CD14-positive monocyte (primary cell): ENCODE data around the gene CTF1. TPM values are rescaled to one million over a fixed set of nuclear protein-coding genes. Genes with fewer than 3 reads are reported as not detected.

Experiments used
- DNase-seq, 3 donors: peaks; one replicate each; pipeline ENCODE4 v3.0.0-alpha.2; 2011 to 2022
- H2AFZ ChIP-seq: 2 replicates; pipeline ENCODE4 v1.6.0; 2012; ENCODE audit warnings: mild to moderate bottlenecking, low read depth, low read length, inconsistent platforms; ENCODE audit not compliant: insufficient read depth, poor library complexity, severe bottlenecking
- H3K27ac ChIP-seq, 2 donors: 1 replicate in 1 of 2; 2 replicates in 1 of 2; pipeline ENCODE4 v1.5.1; 2012 to 2013; ENCODE audit warnings: low read length in 2 of 2, control low read depth in 1 of 2, inconsistent platforms in 1 of 2, low read depth in 1 of 2, mild to moderate bottlenecking in 1 of 2
- H3K27me3 ChIP-seq, 2 donors: one replicate each; pipeline versions ENCODE4 v1.6.0 to v1.6.1; 2011 to 2013; ENCODE audit warnings: low read length in 2 of 2; ENCODE audit not compliant: control insufficient read depth in 2 of 2, insufficient read depth in 2 of 2
- H3K36me3 ChIP-seq, 2 donors: replicated peaks in 1 of 2; 1 replicate in 1 of 2; 2 replicates in 1 of 2; pipeline versions ENCODE4 v1.5.1 to v1.6.1; 2012 to 2013; ENCODE audit warnings: low read length in 2 of 2, control low read depth in 1 of 2, inconsistent platforms in 1 of 2, mild to moderate bottlenecking in 1 of 2; ENCODE audit not compliant: insufficient read depth in 2 of 2, control insufficient read depth in 1 of 2
- H3K4me1 ChIP-seq, 2 donors: 1 replicate in 1 of 2; 2 replicates in 1 of 2; pipeline versions ENCODE4 v1.5.1 to v1.6.1; 2012 to 2013; ENCODE audit warnings: low read length in 2 of 2, control low read depth in 1 of 2, inconsistent platforms in 1 of 2, mild to moderate bottlenecking in 1 of 2, moderate library complexity in 1 of 2; ENCODE audit not compliant: insufficient read depth in 2 of 2, control insufficient read depth in 1 of 2
- H3K4me2 ChIP-seq: replicated peaks from 2 replicates; pipeline ENCODE3; 2012; ENCODE audit warnings: low read length, moderate library complexity, mild to moderate bottlenecking; ENCODE audit not compliant: poor library complexity, severe bottlenecking; ENCODE audit errors: extremely low read depth
- H3K4me3 ChIP-seq, 3 experiments: fragments of 200-600 bp in 1 of 3; sonication (generic) in 1 of 3; replicated peaks in 1 of 3; 1 replicate in 2 of 3; 2 replicates in 1 of 3; pipeline ENCODE4 v1.5.1; 2011 to 2013; ENCODE audit warnings: low read length in 3 of 3, mild to moderate bottlenecking in 3 of 3, control low read depth in 2 of 3, low read depth in 2 of 3, inconsistent platforms in 1 of 3, moderate library complexity in 1 of 3
- H3K79me2 ChIP-seq: 2 replicates; pipeline ENCODE4 v1.6.0; 2012; ENCODE audit warnings: mild to moderate bottlenecking, control low read depth, inconsistent platforms, low read length, moderate library complexity; ENCODE audit not compliant: insufficient read depth
- H3K9ac ChIP-seq: 2 replicates; pipeline ENCODE4 v1.6.0; 2017; ENCODE audit warnings: low read length, mild to moderate bottlenecking; ENCODE audit not compliant: insufficient read depth, poor library complexity, severe bottlenecking
- H3K9me3 ChIP-seq, 2 donors: replicated peaks in 1 of 2; 1 replicate in 1 of 2; 2 replicates in 1 of 2; pipeline versions ENCODE4 v1.5.1 to v1.6.1; 2012 to 2013; ENCODE audit warnings: low read length in 2 of 2, control low read depth in 1 of 2; ENCODE audit not compliant: control insufficient read depth in 1 of 2, insufficient read depth in 1 of 2
- H4K20me1 ChIP-seq: 2 replicates; pipeline ENCODE4 v1.6.0; 2012; ENCODE audit warnings: mild to moderate bottlenecking, low read length, control low read depth, moderate library complexity; ENCODE audit not compliant: insufficient read depth
- H3K27ac Mint-ChIP-seq, 7 donors: one replicate each; pipeline ENCODE4 v1.8.0; 2020; ENCODE audit warnings: mild to moderate bottlenecking in 7 of 7, mixed read lengths in 7 of 7, moderate library complexity in 6 of 7, inconsistent platforms in 2 of 7
- H3K27me3 Mint-ChIP-seq, 3 donors: one replicate each; pipeline ENCODE4 v1.8.0; 2021 to 2022; ENCODE audit warnings: low read depth in 3 of 3, mild to moderate bottlenecking in 3 of 3, mixed read lengths in 3 of 3, moderate library complexity in 3 of 3, inconsistent platforms in 1 of 3
- H3K36me3 Mint-ChIP-seq, 2 donors: one replicate each; pipeline ENCODE4 v1.8.0; 2020; ENCODE audit warnings: mixed read lengths in 2 of 2, inconsistent platforms in 1 of 2, mild to moderate bottlenecking in 1 of 2
- H3K4me1 Mint-ChIP-seq: one replicate; pipeline ENCODE4 v1.8.0; 2020; ENCODE audit warnings: mild to moderate bottlenecking, mixed read lengths
- H3K4me3 Mint-ChIP-seq, 2 donors: one replicate each; pipeline ENCODE4 v1.8.0; 2020; ENCODE audit warnings: mild to moderate bottlenecking in 2 of 2, mixed read lengths in 2 of 2, moderate library complexity in 1 of 2
- H3K9me3 Mint-ChIP-seq, 7 donors: one replicate each; pipeline ENCODE4 v1.8.0; 2020 to 2022; ENCODE audit warnings: mixed read lengths in 7 of 7, mild to moderate bottlenecking in 6 of 7, moderate library complexity in 6 of 7, inconsistent platforms in 2 of 7
- WGBS: methylation state at CpG from one replicate; pipeline ENCODE4 v1.1.5; 2013; ENCODE audit warnings: missing lambda C conversion rate; ENCODE audit not compliant: insufficient coverage; 5-methylcytosine and 5-hydroxymethylcytosine counted together
- intact Hi-C, 2 donors: fragments of 100-400 bp; cut with micrococcal nuclease; formaldehyde crosslinking; loops; one replicate each; pipeline versions ENCODE4 v1.15.0 to v1.15.1; 2023
- polyA plus RNA-seq, 3 donors: library from polyadenylated mRNA; depleted of rRNA in 1 of 3; unstranded in 2 of 3; stranded (reverse) in 1 of 3; fragments of 300-500 nt in 2 of 3; fragments of >200 nt in 1 of 3; fragmentation: Illumina TruSeq in 2 of 3; gene quantifications; 1 replicate in 2 of 3; 2 replicates in 1 of 3; pipeline ENCODE4 v1.2.3, GENCODE V29; 2012 to 2021
- TF ChIP-seq, protein P1 (sequence below): fragments of 200-600 bp; IDR thresholded peaks from one replicate; pipeline ENCODE4 v1.8.0; 2022; ENCODE audit warnings: antibody characterized with exemption, mild to moderate bottlenecking

Gene CTF1
- polyA plus RNA-seq, 3 donors: 0.93 TPM; not detected in 2

- no peak overlapping the region for H2AFZ ChIP-seq
- Mint-ChIP-seq H3K27me3 (no peaks in the 10 kb centered on the region), H3K9me3 (peaks cover 0 to 2% (median 0%) of the 10 kb centered on the region in 7 donors), H3K27ac (no peak overlapping the region), H3K4me3 (no peak overlapping the region), H3K36me3 (peaks cover 0 to 3% of the 10 kb centered on the region in 2 donors), H3K4me1 (no peaks in the 10 kb centered on the region)
- H3K79me2 ChIP-seq: no peaks in the 10 kb centered on the region
- no peak overlapping the region for H3K4me3 ChIP-seq
- no peaks in the 10 kb centered on the region for H3K4me1 ChIP-seq
- no peaks in the 10 kb centered on the region for H3K27me3 ChIP-seq
- no peaks in the 10 kb centered on the region for H4K20me1 ChIP-seq
- H3K9me3 ChIP-seq: peaks cover 0 to 2% of the 10 kb centered on the region in 2 donors
- DNase-seq: no peak
- intact Hi-C loops: no loop called here
- no peak overlapping the region for H3K4me2 ChIP-seq
- H3K9ac ChIP-seq: no peak overlapping the region
- WGBS: 71% methylated on average over 4 of the region's 6 CpGs
- H3K36me3 ChIP-seq: no peaks in the 10 kb centered on the region
- TF ChIP-seq, protein P1, sequence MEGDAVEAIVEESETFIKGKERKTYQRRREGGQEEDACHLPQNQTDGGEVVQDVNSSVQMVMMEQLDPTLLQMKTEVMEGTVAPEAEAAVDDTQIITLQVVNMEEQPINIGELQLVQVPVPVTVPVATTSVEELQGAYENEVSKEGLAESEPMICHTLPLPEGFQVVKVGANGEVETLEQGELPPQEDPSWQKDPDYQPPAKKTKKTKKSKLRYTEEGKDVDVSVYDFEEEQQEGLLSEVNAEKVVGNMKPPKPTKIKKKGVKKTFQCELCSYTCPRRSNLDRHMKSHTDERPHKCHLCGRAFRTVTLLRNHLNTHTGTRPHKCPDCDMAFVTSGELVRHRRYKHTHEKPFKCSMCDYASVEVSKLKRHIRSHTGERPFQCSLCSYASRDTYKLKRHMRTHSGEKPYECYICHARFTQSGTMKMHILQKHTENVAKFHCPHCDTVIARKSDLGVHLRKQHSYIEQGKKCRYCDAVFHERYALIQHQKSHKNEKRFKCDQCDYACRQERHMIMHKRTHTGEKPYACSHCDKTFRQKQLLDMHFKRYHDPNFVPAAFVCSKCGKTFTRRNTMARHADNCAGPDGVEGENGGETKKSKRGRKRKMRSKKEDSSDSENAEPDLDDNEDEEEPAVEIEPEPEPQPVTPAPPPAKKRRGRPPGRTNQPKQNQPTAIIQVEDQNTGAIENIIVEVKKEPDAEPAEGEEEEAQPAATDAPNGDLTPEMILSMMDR: no peak
- H3K27ac ChIP-seq: no peak overlapping the region
Observed at GRCh38 chr16:30866031-30866430, 30.4 kb upstream of the CTF1 start.

DNA sequence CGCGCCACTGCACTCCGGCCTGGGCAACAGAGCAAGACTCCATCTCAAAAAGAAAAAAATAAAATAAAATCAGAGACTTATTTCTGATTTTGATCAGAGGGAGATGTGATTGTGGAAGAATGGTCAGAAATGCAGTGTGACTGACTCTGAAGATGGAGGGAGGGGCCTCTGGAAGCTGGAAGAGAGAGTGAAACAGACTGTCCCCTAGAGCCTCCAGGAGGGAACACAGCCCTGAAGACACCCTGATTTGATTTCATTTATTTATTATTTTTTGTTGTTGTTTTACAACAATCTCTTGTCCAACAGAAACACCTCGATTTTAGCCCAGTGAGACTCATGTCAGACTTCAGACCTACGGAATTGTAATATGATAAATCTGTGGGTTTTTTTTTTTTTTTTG lies 28.7 kb upstream of the CTF1 start:
- DNase-seq: no peak
- H3K4me2 ChIP-seq: no peak overlapping the region

More for the DNA sequence above, 28.7 kb upstream of the CTF1 start:
- WGBS: no CpG with 5 or more reads among the region's 5 CpGs
- Histone ChIP-seq H3K27ac (no peak overlapping the region), H3K79me2 (no peaks in the 10 kb centered on the region), H3K9ac (no peak overlapping the region), H3K27me3 (no peaks in the 10 kb centered on the region), H3K36me3 (no peaks in the 10 kb centered on the region), H2AFZ (no peak overlapping the region), H3K4me3 (no peak overlapping the region), H4K20me1 (no peaks in the 10 kb centered on the region), H3K9me3 (peaks cover 0 to 2% of the 10 kb centered on the region in 2 donors), H3K4me1 (no peaks in the 10 kb centered on the region)
- peaks cover 0 to 2% (median 0%) of the 10 kb centered on the region in 7 donors for H3K9me3 Mint-ChIP-seq
- H3K27ac Mint-ChIP-seq: no peak overlapping the region
- no peaks in the 10 kb centered on the region for H3K27me3 Mint-ChIP-seq
- H3K4me3 Mint-ChIP-seq: no peak overlapping the region
- no peaks in the 10 kb centered on the region for H3K4me1 Mint-ChIP-seq
- peaks cover 0 to 9% of the 10 kb centered on the region in 2 donors for H3K36me3 Mint-ChIP-seq
- TF ChIP-seq, protein P1: no peak
- intact Hi-C loops: no loop called here
